ENCODE results near the gene ALKBH6. TPM values are rescaled to one million over a fixed set of nuclear protein-coding genes. Genes with fewer than 3 reads are reported as not detected.

ALKBH6 gene
- total and polyA plus RNA-seq, 4 donors: 6.3 to 11.8 (median 8.8) TPM

GRCh38 chr19:36013280-36014011 lies 567 bp downstream of the ALKBH6 start (continued):
- TF ChIP-seq GABPA (IDR thresholded peaks at IDR 0.05 in 1 of 2, conservative IDR thresholded peaks at IDR 0.05 in 1 of 2): no peak

- no peak overlapping the region for H3K9ac ChIP-seq (ENCODE audit: low read depth in 1 of 2, low read length in 2 of 2)
- no peak for TF ChIP-seq HNF4G (IDR thresholded peaks at IDR 0.05)
- TF ChIP-seq GABPA (IDR thresholded peaks at IDR 0.05 in 1 of 2, conservative IDR thresholded peaks at IDR 0.05 in 1 of 2): no peak
- TF ChIP-seq NR2F2 (IDR thresholded peaks at IDR 0.05): no peak
- no peaks in the 10 kb centered on the region for H3K9me3 ChIP-seq (ENCODE audit: control insufficient read depth in 4 of 4, low read length in 3 of 4)
- no peaks in the 10 kb centered on the region for H3K27me3 ChIP-seq (ENCODE audit: control insufficient read depth in 4 of 4, insufficient read depth in 4 of 4, low read length in 3 of 4)
- H3K27ac ChIP-seq (ENCODE audit: low read depth in 1 of 2, low read length in 2 of 2): no peak overlapping the region
- DNase-seq (ENCODE audit: low spot score): no peak
- no peaks in the 10 kb centered on the region for H3K36me3 ChIP-seq (ENCODE audit: control insufficient read depth in 4 of 4, insufficient read depth in 3 of 4, low read depth in 1 of 4, low read length in 3 of 4)
- peaks cover 11 to 47% (median 32%) of the 10 kb centered on the region in 4 donors for H3K4me1 ChIP-seq (ENCODE audit: control insufficient read depth in 4 of 4, insufficient read depth in 4 of 4, low read length in 3 of 4)
- 95% methylated on average over 11 of the region's 11 CpGs for WGBS
- H3K4me3 ChIP-seq (ENCODE audit: low read depth in 1 of 3, low read length in 3 of 3): no peak overlapping the region
These were observed 3.6 kb downstream of the ALKBH6 start for GRCh38 chr19:36010402-36010801.

DNA sequence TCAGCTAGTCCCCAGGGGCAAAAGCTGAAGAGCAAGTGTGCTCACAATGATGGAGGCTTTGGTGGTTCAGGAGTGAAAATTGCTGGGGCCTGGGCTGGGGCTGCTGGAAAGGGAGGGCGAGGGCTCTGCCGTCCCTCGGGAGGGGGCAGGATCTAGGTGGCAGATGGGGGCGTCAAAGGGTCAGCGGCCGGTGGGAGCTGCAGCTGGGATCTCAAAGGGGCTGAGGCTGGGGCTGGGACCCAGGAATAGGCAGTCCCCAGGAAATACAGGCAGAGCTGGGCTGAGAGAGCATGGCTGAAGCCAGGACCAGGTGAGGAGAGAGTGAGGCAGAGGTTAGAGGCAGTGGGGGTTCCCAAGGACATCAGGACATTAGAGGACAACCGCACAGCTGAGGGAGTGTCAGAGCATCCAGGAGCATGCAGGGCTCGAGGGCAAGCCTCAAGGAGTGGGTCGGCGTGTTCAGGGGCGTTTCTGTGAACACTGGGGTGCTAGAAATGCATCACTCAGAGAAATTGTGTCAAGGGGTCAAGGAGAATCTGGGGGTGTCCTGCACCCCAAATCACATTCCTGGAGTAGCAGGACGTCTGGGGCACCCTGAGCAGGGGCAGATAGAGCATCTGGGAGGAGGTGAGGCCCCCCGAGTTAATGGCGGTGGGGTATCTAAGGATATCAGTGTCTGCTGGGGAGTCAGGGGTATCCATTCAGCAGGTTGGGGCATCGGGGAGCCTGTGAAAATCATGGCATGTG lies 4.2 kb downstream of the ALKBH6 start:
- DNase-seq (ENCODE audit: low spot score): no peak
- WGBS: 61% methylated on average over 15 of the region's 15 CpGs
- Histone ChIP-seq H3K4me1 (ENCODE audit: control insufficient read depth in 4 of 4, insufficient read depth in 4 of 4, low read length in 3 of 4) (peaks cover 11 to 45% (median 30%) of the 10 kb centered on the region in 4 donors), H3K9me3 (ENCODE audit: control insufficient read depth in 4 of 4, low read length in 3 of 4) (no peaks in the 10 kb centered on the region), H3K4me3 (ENCODE audit: low read depth in 1 of 3, low read length in 3 of 3) (peak overlapping the region in 2 of 3 donors; percentile 23 to 53), H3K27ac (ENCODE audit: low read depth in 1 of 2, low read length in 2 of 2) (peak overlapping the region in 1 of 2 donors; percentile 10), H3K27me3 (ENCODE audit: control insufficient read depth in 4 of 4, insufficient read depth in 4 of 4, low read length in 3 of 4) (no peaks in the 10 kb centered on the region), H3K36me3 (ENCODE audit: control insufficient read depth in 4 of 4, insufficient read depth in 3 of 4, low read depth in 1 of 4, low read length in 3 of 4) (no peaks in the 10 kb centered on the region), H3K9ac (ENCODE audit: low read depth in 1 of 2, low read length in 2 of 2) (no peak overlapping the region)
- TF ChIP-seq EGR1 (IDR thresholded peaks at IDR 0.05; ENCODE audit: low read depth in 2 of 2): no peak
- no peak for TF ChIP-seq NR2F2 (IDR thresholded peaks at IDR 0.05)
- TF ChIP-seq CTCF (IDR thresholded peaks at IDR 0.05; ENCODE audit: low read depth, low read length, missing input control): no peak
- TF ChIP-seq HNF4G (IDR thresholded peaks at IDR 0.05): no peak
- TF ChIP-seq YY1 (IDR thresholded peaks at IDR 0.05): no peak
- no peak for TF ChIP-seq RXRA (IDR thresholded peaks at IDR 0.05)
- TF ChIP-seq, protein P1, sequence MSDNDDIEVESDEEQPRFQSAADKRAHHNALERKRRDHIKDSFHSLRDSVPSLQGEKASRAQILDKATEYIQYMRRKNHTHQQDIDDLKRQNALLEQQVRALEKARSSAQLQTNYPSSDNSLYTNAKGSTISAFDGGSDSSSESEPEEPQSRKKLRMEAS (IDR thresholded peaks at IDR 0.05): no peak
- no peak for TF ChIP-seq JUND (IDR thresholded peaks at IDR 0.05)
- TF ChIP-seq RAD21 (IDR thresholded peaks at IDR 0.05): no peak
- TF ChIP-seq REST (IDR thresholded peaks at IDR 0.05): no peak
- TF ChIP-seq, protein P2, sequence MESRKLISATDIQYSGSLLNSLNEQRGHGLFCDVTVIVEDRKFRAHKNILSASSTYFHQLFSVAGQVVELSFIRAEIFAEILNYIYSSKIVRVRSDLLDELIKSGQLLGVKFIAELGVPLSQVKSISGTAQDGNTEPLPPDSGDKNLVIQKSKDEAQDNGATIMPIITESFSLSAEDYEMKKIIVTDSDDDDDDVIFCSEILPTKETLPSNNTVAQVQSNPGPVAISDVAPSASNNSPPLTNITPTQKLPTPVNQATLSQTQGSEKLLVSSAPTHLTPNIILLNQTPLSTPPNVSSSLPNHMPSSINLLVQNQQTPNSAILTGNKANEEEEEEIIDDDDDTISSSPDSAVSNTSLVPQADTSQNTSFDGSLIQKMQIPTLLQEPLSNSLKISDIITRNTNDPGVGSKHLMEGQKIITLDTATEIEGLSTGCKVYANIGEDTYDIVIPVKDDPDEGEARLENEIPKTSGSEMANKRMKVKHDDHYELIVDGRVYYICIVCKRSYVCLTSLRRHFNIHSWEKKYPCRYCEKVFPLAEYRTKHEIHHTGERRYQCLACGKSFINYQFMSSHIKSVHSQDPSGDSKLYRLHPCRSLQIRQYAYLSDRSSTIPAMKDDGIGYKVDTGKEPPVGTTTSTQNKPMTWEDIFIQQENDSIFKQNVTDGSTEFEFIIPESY (IDR thresholded peaks at IDR 0.05): no peak
- TF ChIP-seq, protein P3, sequence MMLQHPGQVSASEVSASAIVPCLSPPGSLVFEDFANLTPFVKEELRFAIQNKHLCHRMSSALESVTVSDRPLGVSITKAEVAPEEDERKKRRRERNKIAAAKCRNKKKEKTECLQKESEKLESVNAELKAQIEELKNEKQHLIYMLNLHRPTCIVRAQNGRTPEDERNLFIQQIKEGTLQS (IDR thresholded peaks at IDR 0.05): no peak
- no peak for TF ChIP-seq FOXA2 (IDR thresholded peaks at IDR 0.05)
- TF ChIP-seq FOXA1 (IDR thresholded peaks at IDR 0.05): no peak
- no peak for TF ChIP-seq GABPA (IDR thresholded peaks at IDR 0.05 in 1 of 2, conservative IDR thresholded peaks at IDR 0.05 in 1 of 2)
